H9 (cell line): Measurements from ENCODE around the gene MAD1L1. TPM values are rescaled to one million over a fixed set of nuclear protein-coding genes. Genes with fewer than 3 reads are reported as not detected.

Experiments
- DNase-seq: peaks from one replicate; pipeline ENCODE4 v3.0.0-alpha.2; 2017
- H2AFZ ChIP-seq: one replicate; pipeline ENCODE4 v1.6.1; 2013; ENCODE audit warnings: mild to moderate bottlenecking, low read length, control low read depth, moderate library complexity
- H2AK5ac ChIP-seq: 2 replicates; pipeline ENCODE4 v1.6.1; 2013; ENCODE audit warnings: low read length, control low read depth, mixed read lengths; ENCODE audit not compliant: insufficient read length
- H2BK120ac ChIP-seq: one replicate; pipeline ENCODE4 v1.6.1; 2013; ENCODE audit warnings: low read depth, mild to moderate bottlenecking, low read length, control low read depth, inconsistent platforms; ENCODE audit not compliant: poor library complexity, severe bottlenecking
- H2BK12ac ChIP-seq: 2 replicates; pipeline ENCODE4 v1.6.1; 2013; ENCODE audit warnings: low read length, control low read depth, mixed read lengths, low read depth; ENCODE audit not compliant: insufficient read length
- H2BK15ac ChIP-seq: 2 replicates; pipeline ENCODE4 v1.6.1; 2013; ENCODE audit warnings: low read depth, low read length, control low read depth
- H2BK20ac ChIP-seq: one replicate; pipeline ENCODE4 v1.6.1; 2013; ENCODE audit warnings: low read depth, mild to moderate bottlenecking, low read length, control low read depth, inconsistent platforms; ENCODE audit not compliant: poor library complexity, severe bottlenecking
- H2BK5ac ChIP-seq: 2 replicates; pipeline ENCODE4 v1.6.1; 2013; ENCODE audit warnings: low read length, control low read depth, mixed read lengths; ENCODE audit not compliant: insufficient read length
- H3K14ac ChIP-seq: 2 replicates; pipeline ENCODE4 v1.6.1; 2013; ENCODE audit warnings: low read length, control low read depth; ENCODE audit not compliant: insufficient read depth
- H3K18ac ChIP-seq: 2 replicates; pipeline ENCODE4 v1.6.1; 2013; ENCODE audit warnings: low read depth, mild to moderate bottlenecking, mixed read lengths, low read length, control low read depth; ENCODE audit not compliant: insufficient read length
- H3K23ac ChIP-seq: 2 replicates; pipeline ENCODE4 v1.6.1; 2013; ENCODE audit warnings: low read length, control low read depth, mixed read lengths, low read depth; ENCODE audit not compliant: insufficient read length
- H3K23me2 ChIP-seq: 2 replicates; pipeline ENCODE4 v1.6.1; 2013; ENCODE audit warnings: low read depth, mild to moderate bottlenecking, mixed read lengths, low read length, control low read depth; ENCODE audit not compliant: insufficient read length, poor library complexity, severe bottlenecking
- H3K27ac ChIP-seq: 2 replicates; pipeline ENCODE4 v1.5.1; 2013; ENCODE audit warnings: low read length, control low read depth, mixed read lengths, low read depth; ENCODE audit not compliant: insufficient read length
- H3K27me3 ChIP-seq: 2 replicates; pipeline ENCODE4 v1.6.1; 2013; ENCODE audit warnings: low read length, control low read depth, inconsistent platforms; ENCODE audit not compliant: insufficient read depth
- H3K4ac ChIP-seq: 2 replicates; pipeline ENCODE4 v1.6.1; 2013; ENCODE audit warnings: low read depth, mild to moderate bottlenecking, control low read depth, inconsistent platforms, low read length, moderate library complexity
- H3K4me1 ChIP-seq: 2 replicates; pipeline ENCODE4 v1.6.1; 2013; ENCODE audit warnings: low read length, control low read depth, inconsistent platforms; ENCODE audit not compliant: insufficient read depth
- H3K4me2 ChIP-seq: 2 replicates; pipeline ENCODE4 v1.6.1; 2013; ENCODE audit warnings: low read length, control low read depth, mixed read lengths; ENCODE audit not compliant: insufficient read length, insufficient read depth
- H3K56ac ChIP-seq: 2 replicates; pipeline ENCODE4 v1.6.1; 2013; ENCODE audit warnings: low read depth, mild to moderate bottlenecking, mixed read lengths, low read length, control low read depth; ENCODE audit not compliant: insufficient read length
- H3K79me1 ChIP-seq: 2 replicates; pipeline ENCODE4 v1.6.1; 2013; ENCODE audit warnings: low read depth, mild to moderate bottlenecking, moderate library complexity, low read length, control low read depth, inconsistent platforms; ENCODE audit not compliant: insufficient read depth, poor library complexity, severe bottlenecking
- H3K79me2 ChIP-seq: 2 replicates; pipeline ENCODE4 v1.6.1; 2013; ENCODE audit warnings: low read length, control low read depth, inconsistent platforms; ENCODE audit not compliant: insufficient read depth
- H3K9ac ChIP-seq: 2 replicates; pipeline ENCODE4 v1.6.1; 2013; ENCODE audit warnings: low read length, control low read depth, mixed read lengths; ENCODE audit not compliant: insufficient read length; ENCODE audit errors: extremely low read depth
- H3K9me3 ChIP-seq: one replicate; pipeline ENCODE4 v1.6.1; 2013; ENCODE audit warnings: low read depth, low read length, inconsistent platforms; ENCODE audit not compliant: control insufficient read depth
- H3T11ph ChIP-seq: one replicate; pipeline ENCODE4 v1.6.1; 2013; ENCODE audit warnings: mild to moderate bottlenecking, low read length, control low read depth, inconsistent platforms
- H4K20me1 ChIP-seq: one replicate; pipeline ENCODE4 v1.6.1; 2013; ENCODE audit not compliant: control insufficient read depth, insufficient read length, insufficient read depth
- H4K5ac ChIP-seq: 2 replicates; pipeline ENCODE4 v1.6.1; 2013; ENCODE audit warnings: low read depth, mild to moderate bottlenecking, mixed read lengths, low read length, control low read depth; ENCODE audit not compliant: insufficient read length
- H4K8ac ChIP-seq: replicated peaks from 2 replicates; pipeline ENCODE4 v1.6.1; 2013; ENCODE audit warnings: low read length, control low read depth, mixed read lengths, low read depth; ENCODE audit not compliant: insufficient read length
- H4K91ac ChIP-seq: 2 replicates; pipeline ENCODE4 v1.6.1; 2013; ENCODE audit warnings: low read depth, mild to moderate bottlenecking, moderate library complexity, mixed read lengths, low read length, control low read depth; ENCODE audit not compliant: insufficient read length
- H3K27ac Mint-ChIP-seq, 3 experiments: 2 replicates in 2 of 3; 3 replicates in 1 of 3; pipeline ENCODE4 v1.8.0; 2020 to 2021; ENCODE audit warnings: mixed read lengths in 3 of 3, mild to moderate bottlenecking in 1 of 3, moderate library complexity in 1 of 3
- H3K27me3 Mint-ChIP-seq: 2 replicates; pipeline ENCODE4 v1.8.0; 2021; ENCODE audit warnings: low read depth, mild to moderate bottlenecking, moderate library complexity, mixed read lengths
- H3K36me3 Mint-ChIP-seq, 3 experiments: 2 replicates in 2 of 3; 3 replicates in 1 of 3; pipeline ENCODE4 v1.8.0; 2020 to 2021; ENCODE audit warnings: low read depth in 3 of 3, mixed read lengths in 3 of 3; ENCODE audit not compliant: insufficient read depth in 1 of 3
- H3K4me1 Mint-ChIP-seq, 2 experiments: 2 replicates each; pipeline ENCODE4 v1.8.0; 2020; ENCODE audit warnings: mixed read lengths in 2 of 2
- H3K4me3 Mint-ChIP-seq, 2 experiments: 2 replicates in 1 of 2; 3 replicates in 1 of 2; pipeline ENCODE4 v1.8.0; 2020 to 2021; ENCODE audit warnings: mild to moderate bottlenecking in 2 of 2, mixed read lengths in 2 of 2, moderate library complexity in 1 of 2
- H3K9me3 Mint-ChIP-seq, 2 experiments: 2 replicates in 1 of 2; 3 replicates in 1 of 2; pipeline ENCODE4 v1.8.0; 2020; ENCODE audit warnings: mild to moderate bottlenecking in 2 of 2, mixed read lengths in 2 of 2, moderate library complexity in 1 of 2
- CTCF ChIP-seq: fragments of 200-600 bp; sonication (generic); conservative IDR thresholded peaks from 3 replicates; pipeline ENCODE4 v1.8.0; 2021; ENCODE audit warnings: antibody characterized with exemption, mild to moderate bottlenecking
- WGBS: extraction: QIAGEN DNeasy Blood & Tissue Kit; methylation state at CpG from one replicate; pipeline ENCODE4 v1.1.7; 2013; ENCODE audit warnings: missing lambda C conversion rate, low lambda C conversion rate, mixed read lengths; ENCODE audit not compliant: insufficient read length; ENCODE audit errors: extremely low coverage; 5-methylcytosine and 5-hydroxymethylcytosine counted together
- total RNA-seq: library from RNA; stranded (reverse); gene quantifications from 2 replicates; pipeline ENCODE4 v1.2.1, GENCODE V29; 2021

The MAD1L1 gene
- total RNA-seq, 1 experiment from 2014 or later, result 39.0 TPM

GRCh38 chr7:1858435-1859265, 374.1 kb downstream of the MAD1L1 start:
- no peak overlapping the region for H2BK120ac ChIP-seq
- H3K4me1 Mint-ChIP-seq, result peaks cover 2 to 14% of the 10 kb centered on the region in 2 experiments; a peak in 3 of 4 replicates
- H3K23ac ChIP-seq, result no peak overlapping the region
- no peak overlapping the region for H2BK20ac ChIP-seq
- H3K4me1 ChIP-seq, result no peaks in the 10 kb centered on the region
- no peaks in the 10 kb centered on the region for H3K9me3 Mint-ChIP-seq
- no peak overlapping the region for H2BK15ac ChIP-seq
- no peak overlapping the region for H3K27ac ChIP-seq
- H4K8ac ChIP-seq, result no peak overlapping the region
- DNase-seq, result no peak
- no peaks in the 10 kb centered on the region; the same call in 1 of the 2 replicates for H3K27me3 Mint-ChIP-seq
- no peaks in the 10 kb centered on the region for H3K9me3 ChIP-seq
- peaks cover 3% of the 10 kb centered on the region for H4K20me1 ChIP-seq
- no peaks in the 10 kb centered on the region for H3K79me1 ChIP-seq
- no peaks in the 10 kb centered on the region for H3K27me3 ChIP-seq
- H3K79me2 ChIP-seq, result no peaks in the 10 kb centered on the region
- TF ChIP-seq CTCF, result no peak
- H3K4me3 Mint-ChIP-seq, result no peak overlapping the region
- no peak overlapping the region for H3K18ac ChIP-seq
- no peak overlapping the region for H4K5ac ChIP-seq
- H3K56ac ChIP-seq, result no peak overlapping the region
- H3K23me2 ChIP-seq, result no peaks in the 10 kb centered on the region
- no peak overlapping the region; a peak in 1 of 7 replicates for H3K27ac Mint-ChIP-seq
- no peak overlapping the region for H2AK5ac ChIP-seq
- H3K4me2 ChIP-seq, result no peak overlapping the region
- no peak overlapping the region for H3K4ac ChIP-seq
- H2BK5ac ChIP-seq, result no peak overlapping the region
- H3K14ac ChIP-seq, result peak overlapping the region; percentile 31; the same call in 1 of the 2 replicates
- no peak overlapping the region for H4K91ac ChIP-seq
- no CpG with 5 or more reads among the region's 29 CpGs for WGBS
- H3K9ac ChIP-seq, result no peak overlapping the region
- no peak overlapping the region for H3T11ph ChIP-seq
- no peak overlapping the region for H2AFZ ChIP-seq
- H2BK12ac ChIP-seq, result no peak overlapping the region
- H3K36me3 Mint-ChIP-seq, result 0 out of 7 replicates have a peak, but pooled peaks cover 0 to 4% (median 0%) of the 10 kb centered on the region in 3 experiments
